ENCODE measurements around the gene GREB1L.
"Not testable (repeated sequence)": the region's sequence is repeated elsewhere in the genome, so short reads cannot be mapped to it uniquely, and the experiment has no call there.

The GREB1L gene

DNA sequence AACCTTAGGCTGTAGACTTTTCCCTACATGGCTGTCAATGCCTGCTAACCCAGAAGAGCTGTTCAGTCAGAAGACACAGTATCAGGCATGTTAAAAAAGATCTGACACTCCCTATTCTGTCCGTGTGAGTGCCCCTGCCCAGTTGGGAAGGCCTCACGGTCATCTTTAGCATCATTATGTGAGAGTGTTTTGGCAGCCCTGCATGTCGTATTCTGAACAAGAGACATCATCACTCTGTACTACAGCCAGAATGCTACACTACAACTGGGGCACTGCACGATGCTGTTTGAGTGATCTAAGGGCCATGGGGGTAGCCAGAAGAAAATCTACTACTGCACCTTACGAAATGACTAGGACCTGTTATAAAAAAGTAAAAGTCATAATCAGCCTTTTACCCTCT lies 67.2 kb downstream of the GREB1L start:
- no peak for DNase-seq

DNA sequence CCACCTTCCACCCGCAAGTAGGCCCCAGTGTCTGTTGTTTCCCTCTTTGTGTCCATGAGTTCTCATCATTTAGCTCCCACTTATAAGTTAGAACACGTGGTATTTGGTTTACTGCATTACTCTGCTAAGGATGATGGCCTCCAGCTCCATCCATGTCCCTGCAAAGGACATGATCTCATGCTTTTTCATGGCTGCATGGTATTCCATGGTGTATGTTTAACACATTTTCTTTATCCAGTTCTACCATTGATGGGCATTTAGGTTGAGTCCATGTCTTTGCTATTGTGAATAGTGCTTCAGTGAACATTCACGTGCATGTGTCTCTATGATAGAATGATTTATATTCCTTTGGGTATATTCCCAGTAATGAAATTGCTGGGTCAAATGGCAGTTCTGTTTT lies 69.9 kb downstream of the GREB1L start:
- not testable (repeated sequence) for DNase-seq

DNA sequence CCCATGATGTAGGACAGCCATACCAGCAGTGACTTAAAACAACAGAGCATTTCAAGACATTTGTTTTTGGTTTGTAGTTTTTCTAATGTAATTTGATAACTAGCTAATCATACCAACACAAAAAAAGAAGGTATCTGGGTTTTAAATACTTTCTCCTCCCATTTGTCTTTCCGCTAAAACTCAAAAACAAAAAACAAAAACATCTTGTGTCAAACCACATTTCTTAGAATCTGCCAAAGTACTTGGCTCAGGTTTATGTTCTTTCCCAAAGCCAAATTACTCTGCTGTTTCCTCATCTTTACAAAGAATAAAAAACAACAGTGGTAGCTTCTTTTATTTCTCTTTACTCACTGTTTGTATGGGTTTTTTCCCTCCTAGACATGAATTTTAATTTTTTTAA lies 71.5 kb downstream of the GREB1L start:
- no peak for DNase-seq

DNA sequence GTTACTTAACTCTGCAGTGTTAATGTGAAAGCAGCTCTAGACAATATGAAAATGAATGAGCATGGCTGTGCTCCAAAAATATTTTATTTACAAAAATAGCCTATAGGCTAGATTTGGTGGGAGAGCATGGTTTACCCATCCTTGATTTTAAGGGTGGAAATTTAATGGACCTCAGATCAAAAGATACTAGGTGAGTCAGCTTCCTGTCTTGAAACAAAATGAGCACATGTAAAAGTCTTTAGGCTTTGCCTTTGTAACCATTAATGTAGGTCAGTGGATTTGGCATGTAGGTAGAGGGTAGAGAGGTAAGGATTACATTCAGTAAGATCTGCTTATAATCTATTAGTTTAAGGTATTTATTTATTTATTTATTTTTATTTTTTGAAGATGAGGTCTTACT lies 72.7 kb downstream of the GREB1L start:
- no peak for DNase-seq

DNA sequence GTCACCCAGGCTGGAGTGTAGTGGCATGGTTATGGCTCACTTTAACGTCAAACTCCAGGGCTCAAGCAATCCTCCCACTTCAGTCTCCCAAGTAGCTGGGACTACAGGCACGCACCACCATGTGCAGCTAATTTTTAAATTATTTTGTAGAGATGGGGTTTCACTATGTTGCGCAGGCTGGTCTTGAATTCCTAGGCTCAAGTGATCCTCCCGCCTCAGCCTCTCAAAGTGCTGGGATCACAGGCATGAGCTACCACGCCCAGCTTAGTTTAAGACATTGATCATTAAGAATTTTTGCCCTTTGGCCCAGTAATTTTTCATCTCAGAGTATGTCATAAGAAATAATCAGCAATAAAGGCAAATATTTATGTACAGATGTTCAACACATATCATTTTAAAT lies 73.1 kb downstream of the GREB1L start:
- not testable (repeated sequence) for DNase-seq

DNA sequence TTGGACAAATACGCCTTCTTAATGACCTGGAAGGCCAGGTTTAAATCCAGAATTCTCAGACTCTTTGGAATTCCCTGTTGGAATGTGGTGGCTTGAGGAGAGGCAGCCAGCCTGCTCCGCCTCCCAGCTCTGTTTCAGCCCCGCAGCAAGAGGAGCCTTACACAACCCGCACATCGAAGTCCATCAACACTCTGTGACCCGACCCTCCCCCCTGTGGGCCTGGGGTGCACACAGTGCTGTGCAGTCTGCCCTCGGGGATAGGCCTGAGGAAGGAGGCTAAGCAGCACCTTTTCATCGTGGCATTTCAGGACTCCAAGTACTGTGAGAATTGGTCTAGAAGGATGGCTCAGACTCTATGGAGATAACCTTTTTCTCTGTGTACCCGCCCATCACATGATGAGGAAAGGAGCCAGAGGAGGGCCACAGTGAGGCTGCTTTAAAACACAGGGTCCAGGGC lies 73.7 kb downstream of the GREB1L start:
- no peak for DNase-seq

DNA sequence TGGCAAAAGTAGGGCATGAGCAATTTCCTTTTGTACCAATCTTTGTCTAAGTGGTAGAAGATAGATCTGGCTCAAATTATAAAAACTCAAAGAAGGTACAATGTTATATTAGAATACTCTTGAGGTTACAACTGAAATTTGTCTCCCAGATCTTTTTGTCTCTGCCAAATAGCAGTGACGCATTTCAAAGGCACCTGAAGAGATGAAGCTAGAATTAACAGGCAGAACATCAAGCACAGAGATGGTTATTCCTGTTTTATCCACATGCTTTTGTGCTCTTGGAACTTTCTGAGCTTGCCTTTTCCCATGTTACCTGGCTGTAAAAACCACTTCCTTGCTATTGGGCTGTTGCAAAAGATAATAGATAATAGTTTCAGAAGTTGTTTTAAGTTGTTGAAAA lies 74.3 kb downstream of the GREB1L start:
- DNase-seq = no peak

DNA sequence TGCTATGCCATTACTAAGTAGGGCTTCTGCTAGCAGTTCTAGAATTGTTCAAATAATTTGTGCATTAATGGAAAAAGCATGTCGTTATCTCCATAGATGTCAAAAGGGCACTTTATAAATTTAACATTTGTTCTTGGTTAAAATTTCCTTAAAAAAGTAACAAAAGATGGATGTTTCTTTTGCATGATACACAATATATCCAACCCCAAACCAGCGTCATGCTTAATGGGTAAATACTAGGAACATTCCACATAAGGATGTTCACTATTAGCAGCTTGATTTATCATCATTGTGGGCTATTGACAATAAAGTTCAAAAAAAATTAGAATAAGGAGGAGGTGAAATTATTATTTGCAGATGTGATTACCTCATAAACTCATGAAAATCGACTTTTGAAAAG lies 79.7 kb downstream of the GREB1L start:
- DNase-seq = no peak

DNA sequence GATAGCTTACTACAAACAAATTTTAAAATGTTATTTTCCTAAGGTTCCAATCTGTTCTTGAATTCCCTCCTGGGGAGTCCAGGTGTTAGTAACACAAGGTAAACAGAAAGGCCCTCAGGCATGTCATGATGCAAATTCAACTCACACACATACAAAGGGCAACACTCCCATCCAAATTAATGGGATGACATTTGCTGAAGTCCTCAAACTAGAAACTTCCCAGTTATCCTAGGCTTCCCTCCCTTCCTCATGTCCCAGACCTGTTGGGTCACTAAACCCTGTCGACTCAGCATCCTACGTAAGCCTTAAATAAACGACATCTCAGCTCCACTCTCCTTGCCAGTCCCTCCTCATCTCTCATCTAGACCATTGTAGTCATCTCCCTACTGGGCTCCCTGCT lies 85.1 kb downstream of the GREB1L start:
- DNase-seq = no peak

DNA sequence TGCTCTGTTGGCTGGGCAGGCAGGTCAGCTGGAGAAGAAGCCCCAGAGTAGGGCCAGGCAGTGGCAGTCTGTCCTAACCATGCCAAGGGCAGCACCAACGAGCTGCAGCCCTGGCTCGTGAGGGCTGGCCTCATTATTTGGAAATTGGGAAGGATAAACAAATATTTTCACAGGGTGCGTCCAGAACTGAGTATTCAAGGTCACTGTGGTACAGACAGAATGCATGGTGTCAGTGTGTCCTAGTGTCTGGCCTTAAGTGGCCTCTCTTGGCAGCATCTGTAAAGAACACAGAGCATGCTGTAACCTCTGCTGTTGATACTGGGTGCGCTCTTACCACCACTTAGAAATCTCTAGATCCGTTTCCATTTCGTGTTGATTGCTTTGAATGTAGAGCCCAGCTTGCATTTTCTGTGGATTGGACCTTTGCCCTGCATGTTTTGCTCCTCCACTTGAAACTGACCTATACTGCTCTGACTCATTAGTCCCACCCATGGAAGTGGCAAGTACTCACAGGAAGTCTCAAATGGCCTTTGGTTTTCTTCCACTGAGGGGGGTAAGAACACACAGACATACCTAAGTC lies 88.2 kb downstream of the GREB1L start:
- DNase-seq = no peak

DNA sequence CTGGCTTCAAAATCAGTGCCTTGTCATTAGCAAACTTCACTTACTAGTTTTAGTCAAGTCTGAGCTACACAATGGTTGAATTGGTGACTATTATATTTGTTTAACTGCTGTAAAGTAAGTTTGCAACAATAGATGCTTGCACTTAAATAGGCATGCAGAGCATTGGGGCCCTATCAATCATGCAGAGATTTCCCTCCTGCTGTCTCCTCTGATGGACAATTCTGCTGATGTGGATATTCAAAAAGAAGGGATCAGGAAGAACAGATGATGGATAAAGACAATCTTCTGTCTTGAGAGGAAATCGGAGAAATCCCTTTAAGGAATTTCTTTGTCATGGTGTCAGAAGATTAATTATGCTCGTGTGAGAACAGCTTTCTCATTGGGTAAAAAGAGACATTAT lies 89.0 kb downstream of the GREB1L start:
- no peak for DNase-seq

DNA sequence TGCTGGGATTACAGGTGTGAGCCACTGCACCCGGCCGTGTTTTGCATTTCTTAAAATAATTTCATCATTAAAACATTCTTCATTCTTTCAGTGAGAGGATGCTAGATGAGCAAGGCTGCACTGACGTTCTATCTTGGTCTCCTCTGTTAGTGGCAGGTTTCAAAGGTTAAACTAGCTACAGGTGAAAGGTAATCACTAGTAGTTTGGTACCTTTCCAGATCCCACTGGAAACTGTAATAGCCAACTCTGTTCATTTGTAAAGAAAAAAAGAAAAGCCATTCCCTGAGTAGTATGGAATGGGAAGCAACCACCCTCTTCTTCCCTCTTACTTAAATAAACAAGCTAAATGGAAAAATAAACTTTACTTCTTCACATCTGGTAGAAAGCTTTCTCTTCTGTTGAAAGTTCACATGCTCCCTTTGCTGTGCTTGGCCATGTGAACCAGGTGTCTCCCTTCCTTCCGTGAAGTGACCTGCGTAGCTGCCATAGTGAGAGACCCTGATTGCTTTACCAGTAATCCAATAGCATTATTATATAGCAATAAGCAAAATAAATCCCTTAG lies 94.0 kb downstream of the GREB1L start:
- DNase-seq = no peak

DNA sequence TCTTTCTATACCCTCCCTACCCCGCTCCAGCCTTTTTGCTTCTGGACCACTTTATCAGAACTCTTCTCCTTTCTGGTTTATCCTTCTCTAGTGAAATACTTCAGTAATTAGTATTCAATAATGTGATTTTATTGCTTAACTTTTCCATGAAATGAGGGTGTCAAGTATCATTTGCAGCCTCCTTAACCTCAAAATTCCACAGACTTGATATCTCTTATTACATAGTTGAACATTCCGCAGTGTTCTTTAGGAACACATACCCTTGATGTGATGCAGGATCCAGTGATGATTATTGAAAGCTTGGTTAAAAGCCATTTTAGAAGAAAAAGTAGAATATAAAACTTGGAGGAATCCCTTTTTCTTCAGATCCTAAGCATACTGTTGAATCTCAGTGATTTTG lies 94.8 kb downstream of the GREB1L start:
- no peak for DNase-seq

DNA sequence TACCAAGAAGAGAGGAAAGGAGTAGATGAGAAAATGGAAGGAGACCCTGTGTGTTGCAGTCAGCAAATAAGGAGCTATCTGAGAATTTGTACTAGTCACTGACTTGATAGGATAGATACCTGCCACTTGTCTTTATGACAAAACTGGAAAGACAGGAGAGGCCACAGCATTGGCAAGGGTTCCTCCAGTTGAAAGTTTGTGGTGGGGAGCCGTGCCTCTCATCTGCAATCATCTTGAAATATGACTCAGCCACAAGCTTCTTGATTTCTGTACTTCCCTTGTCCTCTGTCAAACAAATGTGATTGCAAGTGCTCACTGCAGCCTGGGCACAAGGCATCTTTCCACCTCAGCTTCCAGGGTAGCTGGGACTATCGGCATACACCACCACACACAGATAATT lies 99.1 kb downstream of the GREB1L start:
- DNase-seq = no peak

DNA sequence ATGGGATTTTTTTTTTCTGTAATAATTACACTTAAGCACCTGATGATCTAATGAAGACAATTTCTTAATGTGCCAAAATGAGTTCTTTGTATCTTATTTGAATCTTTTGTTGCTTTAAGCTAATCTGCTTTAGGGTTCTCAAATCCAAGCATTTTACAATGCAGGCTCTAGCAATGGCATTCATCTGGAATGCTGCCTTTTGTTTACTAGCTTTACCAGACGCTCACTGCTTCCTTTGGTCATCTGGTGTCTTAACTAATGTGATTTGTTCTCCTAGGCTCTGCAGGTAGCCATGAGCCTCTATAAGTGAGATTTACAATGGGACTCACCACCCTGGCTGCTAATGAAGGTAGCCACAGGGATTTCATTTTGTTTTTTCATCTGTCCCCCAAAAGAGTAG lies 100.3 kb downstream of the GREB1L start:
- DNase-seq = no peak

DNA sequence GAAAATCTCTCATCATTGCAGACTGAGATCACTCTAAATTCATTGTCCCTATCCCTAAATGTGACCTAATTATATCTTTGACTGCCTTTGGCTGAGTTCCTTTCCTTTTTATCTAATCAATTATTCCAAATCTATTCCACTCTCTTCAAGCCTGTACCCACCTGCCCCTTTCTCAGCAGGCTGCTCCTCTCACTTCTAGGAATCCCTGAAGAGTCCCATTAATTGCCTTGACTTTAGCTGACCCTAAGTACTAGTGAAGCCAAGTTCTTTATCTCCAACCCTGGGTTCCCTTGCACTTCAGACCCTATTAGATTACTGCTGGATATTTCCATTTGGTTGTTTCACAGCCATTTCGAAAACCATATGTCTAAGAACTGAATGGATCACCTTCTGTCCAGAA lies 102.8 kb downstream of the GREB1L start:
- DNase-seq = no peak

DNA sequence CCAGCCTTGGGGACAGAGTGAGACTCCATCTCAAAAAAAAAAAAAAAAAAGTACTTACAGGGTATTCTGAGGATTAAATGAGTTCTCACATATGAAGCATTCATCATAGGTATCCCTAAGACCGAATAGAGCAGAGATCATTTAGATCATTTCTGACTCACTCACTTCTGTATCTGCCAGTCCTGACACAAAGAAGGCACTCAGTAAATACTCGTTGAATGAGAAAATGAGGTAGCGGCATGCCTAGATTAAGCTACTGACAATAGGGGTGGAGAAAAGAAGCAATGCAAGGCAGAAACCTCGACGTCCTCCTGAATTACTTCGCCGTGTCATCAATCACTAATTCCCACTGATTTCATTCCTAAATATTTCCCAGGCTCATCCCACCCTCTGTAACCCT lies 103.8 kb downstream of the GREB1L start:
- no peak for DNase-seq

DNA sequence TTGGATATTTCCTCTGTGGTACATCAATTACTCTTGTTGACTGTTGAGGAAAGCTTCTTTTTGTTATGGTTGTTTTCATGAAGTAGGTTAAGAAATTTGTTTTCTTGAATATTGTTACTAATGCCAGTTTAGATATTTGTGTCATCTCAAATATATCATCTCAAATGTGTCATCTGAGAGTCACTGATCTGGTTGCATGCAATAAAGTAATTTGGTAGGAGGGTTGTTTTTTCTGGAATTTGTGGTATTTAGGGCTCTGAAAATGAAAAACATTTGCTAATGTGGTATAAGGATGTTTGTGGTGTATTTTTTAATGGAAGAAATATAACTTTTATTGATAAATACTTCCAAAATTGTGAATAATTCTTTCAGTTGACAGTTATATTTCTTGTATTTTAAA lies 117.7 kb downstream of the GREB1L start:
- DNase-seq = no peak

DNA sequence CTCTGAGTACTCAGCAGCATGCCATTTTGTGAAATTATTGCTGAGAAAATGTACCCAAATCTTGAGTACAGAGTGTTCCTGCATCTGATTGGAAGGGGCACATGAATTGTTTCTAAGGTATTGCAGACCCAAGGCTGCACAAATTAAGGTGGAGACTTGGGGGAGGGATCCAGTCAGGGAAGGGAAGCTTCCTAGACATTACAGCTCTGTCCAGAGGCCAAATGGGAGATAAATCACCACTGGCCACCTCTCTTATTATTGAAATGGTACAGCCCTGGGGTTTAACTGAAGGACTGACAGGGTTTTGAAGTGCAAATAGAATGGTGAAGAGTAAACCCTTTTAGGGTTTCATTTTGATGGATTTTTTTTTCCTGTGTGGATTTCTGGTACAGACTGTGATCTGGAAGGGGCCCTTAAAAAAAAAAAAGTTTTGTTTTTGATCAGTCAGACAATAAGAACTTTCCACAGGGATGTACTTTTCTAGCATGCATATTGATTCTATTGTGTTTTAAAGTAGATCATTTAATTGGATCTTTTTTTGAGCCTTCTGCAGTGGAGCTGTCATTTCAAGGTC lies 119.4 kb downstream of the GREB1L start:
- DNase-seq = no peak

DNA sequence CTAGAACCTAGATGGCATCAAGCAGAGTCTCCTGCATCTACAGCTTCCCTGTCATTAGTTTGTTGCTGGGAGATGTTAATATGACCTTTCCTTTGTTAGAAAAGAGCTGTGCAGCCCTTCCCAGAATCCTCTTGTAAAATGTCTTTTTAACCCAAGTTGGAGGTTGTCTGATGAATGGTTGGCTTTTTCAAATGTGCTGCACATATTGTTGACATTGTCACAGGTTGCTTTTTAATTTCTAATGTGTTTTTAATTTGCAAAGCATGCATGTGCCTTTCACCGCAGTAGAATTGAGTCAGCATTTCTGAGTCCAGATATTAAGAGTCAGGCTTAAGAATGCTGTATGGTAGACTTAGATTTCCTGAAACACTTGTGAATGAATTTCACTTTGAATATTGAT lies 120.8 kb downstream of the GREB1L start:
- DNase-seq = no peak

DNA sequence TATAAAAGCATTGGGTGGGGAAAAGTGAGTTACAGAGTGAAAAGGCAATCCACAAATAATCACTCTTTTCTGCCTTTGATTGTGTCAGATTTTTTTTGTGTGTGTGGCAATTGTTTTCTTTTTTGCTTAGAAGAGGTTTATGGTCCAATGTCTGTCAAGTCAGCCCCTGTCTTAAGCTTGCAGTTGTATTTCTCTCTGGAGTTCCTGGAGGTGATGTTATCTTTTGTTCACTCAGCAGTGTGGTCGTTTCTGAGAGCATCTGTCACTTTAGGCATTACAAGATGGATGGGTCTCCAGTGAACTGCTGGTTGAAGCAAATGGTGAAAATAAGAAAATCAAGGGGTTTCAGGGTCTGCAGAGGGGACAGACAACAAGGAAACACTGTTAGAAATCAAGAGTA lies 121.3 kb downstream of the GREB1L start:
- DNase-seq = no peak

DNA sequence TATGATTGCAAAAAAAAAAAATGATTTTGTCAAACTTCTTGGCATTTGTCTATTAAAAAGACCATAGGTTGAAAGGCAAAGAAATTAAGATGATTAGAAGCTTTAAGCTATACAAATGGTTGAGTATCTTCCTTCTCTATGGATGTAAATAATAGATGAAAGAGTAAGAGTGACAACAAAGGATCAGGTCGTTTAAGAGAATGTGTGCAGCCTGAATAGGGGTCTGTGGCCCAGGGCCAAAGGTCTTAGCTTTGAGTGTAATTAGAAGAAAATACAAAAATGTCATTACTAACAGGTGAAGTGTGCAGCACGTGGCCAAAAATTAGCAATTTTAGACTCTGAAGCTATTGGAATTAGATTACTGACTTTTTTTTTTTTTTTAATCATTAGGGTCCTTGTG lies 122.4 kb downstream of the GREB1L start:
- no peak for DNase-seq

DNA sequence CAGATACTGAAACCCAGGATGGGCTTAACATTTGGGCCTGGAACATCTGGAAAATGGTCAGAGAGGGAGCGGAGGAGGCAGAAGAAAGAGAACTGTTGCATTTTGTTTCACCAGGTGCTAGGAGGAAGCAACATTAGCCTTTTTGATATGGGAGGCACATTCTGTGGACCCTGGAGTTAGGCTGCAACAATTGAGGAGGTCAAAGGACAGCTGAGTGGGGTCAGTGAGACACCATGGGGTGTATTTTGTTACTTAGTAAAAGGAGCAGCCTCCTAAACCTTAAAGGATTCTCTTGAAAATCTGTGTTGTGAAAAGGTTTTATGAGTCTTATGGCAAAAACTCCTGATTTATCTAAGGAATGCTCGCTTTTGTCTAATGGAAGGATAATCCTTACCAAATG lies 124.9 kb downstream of the GREB1L start:
- DNase-seq = no peak

DNA sequence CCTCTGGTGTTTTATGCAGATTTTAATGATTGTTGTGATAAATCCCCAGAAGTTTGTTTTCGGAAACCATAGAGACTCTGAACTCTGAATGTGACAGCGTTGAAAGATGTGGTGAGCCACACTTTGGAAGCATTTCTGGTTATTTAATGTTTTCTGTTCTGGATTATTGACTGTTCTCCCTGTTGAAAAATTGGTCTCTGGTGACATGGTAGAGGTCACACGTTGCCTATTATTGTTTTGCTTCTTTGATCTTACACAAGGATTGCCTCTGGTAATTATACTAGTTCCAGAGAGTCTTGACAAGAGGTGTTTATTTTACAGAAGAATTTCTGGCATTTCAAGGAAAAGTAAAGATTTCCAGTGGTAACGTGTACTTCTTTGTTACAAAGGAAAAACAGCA lies 127.1 kb downstream of the GREB1L start:
- no peak for DNase-seq

DNA sequence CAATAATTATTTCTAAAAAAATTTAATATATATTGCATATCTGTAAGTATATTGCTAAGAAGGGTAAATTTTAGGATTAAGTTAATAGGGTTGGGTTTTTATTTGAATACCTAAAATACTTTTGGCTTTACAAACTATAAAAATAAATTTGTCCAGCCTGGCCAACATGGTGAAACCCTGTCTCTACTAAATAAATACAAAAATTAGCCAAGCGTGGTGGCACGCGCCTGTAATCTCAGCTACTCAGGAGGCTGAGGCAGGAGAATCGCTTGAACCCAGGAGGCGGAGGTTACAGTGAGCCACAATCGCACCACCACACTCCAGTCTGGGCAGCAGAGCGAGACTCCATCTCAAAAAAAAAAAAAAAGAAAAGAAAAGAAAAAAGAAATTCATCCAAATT lies 127.6 kb downstream of the GREB1L start:
- DNase-seq = not testable (repeated sequence)

All from NCI-H187 (cell line).